Loucy (cell line): ENCODE data around the gene RDH8.

ENCODE experiments used
- H2AFZ ChIP-seq: fragments of 200-600 bp; sonication (generic); 2 replicates; pipeline ENCODE4 v1.6.0; 2016; ENCODE audit warnings: antibody characterized with exemption, mild to moderate bottlenecking, low read length, moderate library complexity
- H3F3A ChIP-seq: fragments of 200-600 bp; 2 replicates; pipeline ENCODE4 v1.6.0; 2016; ENCODE audit warnings: antibody characterized with exemption, low read depth, mild to moderate bottlenecking
- H3K27me3 ChIP-seq: fragments of 200-600 bp; sonication (generic); 2 replicates; pipeline ENCODE4 v1.6.1; 2014; ENCODE audit warnings: low read length, mild to moderate bottlenecking; ENCODE audit not compliant: insufficient read depth, poor library complexity, severe bottlenecking
- H3K36me3 ChIP-seq: fragments of 200-600 bp; sonication (generic); 2 replicates; pipeline ENCODE4 v1.6.1; 2016; ENCODE audit warnings: low read length; ENCODE audit not compliant: insufficient read depth
- H3K4me1 ChIP-seq: fragments of 200-600 bp; sonication (generic); 2 replicates; pipeline ENCODE4 v1.5.1; 2014; ENCODE audit warnings: low read length, mild to moderate bottlenecking; ENCODE audit not compliant: insufficient read depth, poor library complexity, severe bottlenecking
- H3K4me2 ChIP-seq: fragments of 200-600 bp; sonication (generic); 2 replicates; pipeline ENCODE4 v1.6.0; 2014; ENCODE audit warnings: antibody characterized with exemption, low read length, low read depth, mild to moderate bottlenecking; ENCODE audit not compliant: poor library complexity, severe bottlenecking
- H3K4me3 ChIP-seq: fragments of 200-600 bp; sonication (generic); 2 replicates; pipeline ENCODE4 v1.5.1; 2014; ENCODE audit warnings: low read length, mild to moderate bottlenecking, mixed read lengths; ENCODE audit not compliant: poor library complexity, severe bottlenecking
- H3K79me2 ChIP-seq: fragments of 200-600 bp; sonication (generic); 2 replicates; pipeline ENCODE4 v1.6.1; 2014; ENCODE audit warnings: low read length; ENCODE audit not compliant: insufficient read depth
- H3K9ac ChIP-seq: fragments of 200-600 bp; sonication (generic); 2 replicates; pipeline ENCODE4 v1.6.0; 2014; ENCODE audit warnings: mild to moderate bottlenecking, low read depth, low read length, moderate library complexity; ENCODE audit not compliant: poor library complexity, severe bottlenecking
- H3K9me2 ChIP-seq: fragments of 200-600 bp; sonication (generic); replicated peaks from 2 replicates; pipeline ENCODE4 v1.6.1; 2016; ENCODE audit warnings: low read depth, low read length, mixed read lengths
- H3K9me3 ChIP-seq: fragments of 200-600 bp; sonication (generic); 2 replicates; pipeline ENCODE4 v1.6.1; 2014; ENCODE audit warnings: mild to moderate bottlenecking, antibody characterized with exemption, low read length, low read depth; ENCODE audit not compliant: insufficient read depth
- H4K20me1 ChIP-seq: fragments of 200-600 bp; sonication (generic); 2 replicates; pipeline ENCODE4 v1.6.0; 2014; ENCODE audit warnings: antibody characterized with exemption, low read length, mild to moderate bottlenecking; ENCODE audit not compliant: insufficient read depth, poor library complexity, severe bottlenecking
- CTCF ChIP-seq: fragments of 200-600 bp; sonication (generic); conservative IDR thresholded peaks from 2 replicates; pipeline ENCODE4 v1.5.1; 2014; ENCODE audit warnings: mild to moderate bottlenecking, antibody characterized with exemption, low read length
- EZH2phosphoT487 ChIP-seq: fragments of 200-600 bp; IDR thresholded peaks from 2 replicates; pipeline ENCODE4 v1.6.1; 2018; ENCODE audit warnings: antibody characterized with exemption, mild to moderate bottlenecking, moderate library complexity, borderline replicate concordance

The RDH8 gene

DNA sequence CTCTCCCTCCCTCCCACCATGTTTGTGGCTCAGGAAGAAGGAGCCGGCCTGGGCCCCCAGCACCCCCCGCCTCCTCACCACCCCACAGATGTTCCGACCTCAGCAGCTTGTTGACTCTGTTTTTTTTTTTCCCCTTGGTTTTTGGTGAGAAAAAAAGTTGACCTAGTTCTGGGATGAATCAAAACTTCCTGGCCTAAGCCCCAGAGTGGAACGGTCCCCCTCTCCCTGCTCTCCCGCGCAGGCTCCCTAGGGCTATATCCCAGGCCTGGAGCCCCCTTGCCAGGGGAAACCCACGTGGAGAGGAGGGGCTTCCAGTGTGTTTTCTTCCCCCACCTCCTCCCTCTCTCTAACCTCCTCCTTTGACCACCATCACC lies 7.0 kb upstream of the RDH8 start:
- TF ChIP-seq CTCF = no peak
- TF ChIP-seq EZH2phosphoT487 = no peak
- H3K4me1 ChIP-seq = peaks cover 3% of the 10 kb centered on the region
- H3K9ac ChIP-seq = no peak overlapping the region
- H3K36me3 ChIP-seq = no peaks in the 10 kb centered on the region
- no peaks in the 10 kb centered on the region for H3K27me3 ChIP-seq
- H3K4me2 ChIP-seq = no peak overlapping the region
- H3K4me3 ChIP-seq = no peak overlapping the region
- no peak overlapping the region for H2AFZ ChIP-seq
- no peaks in the 10 kb centered on the region for H3F3A ChIP-seq
- H3K9me2 ChIP-seq = no peaks in the 10 kb centered on the region
- no peaks in the 10 kb centered on the region for H3K9me3 ChIP-seq
- no peaks in the 10 kb centered on the region for H4K20me1 ChIP-seq
- H3K79me2 ChIP-seq = no peaks in the 10 kb centered on the region

- Histone ChIP-seq H3F3A (no peaks in the 10 kb centered on the region), H3K36me3 (no peaks in the 10 kb centered on the region), H3K9me2 (no peaks in the 10 kb centered on the region), H3K79me2 (no peaks in the 10 kb centered on the region), H3K9me3 (no peaks in the 10 kb centered on the region), H3K9ac (no peak overlapping the region), H4K20me1 (no peaks in the 10 kb centered on the region), H3K27me3 (no peaks in the 10 kb centered on the region), H3K4me2 (no peak overlapping the region), H3K4me3 (no peak overlapping the region), H3K4me1 (peaks cover 3% of the 10 kb centered on the region), H2AFZ (no peak overlapping the region)
- TF ChIP-seq CTCF = no peak
- no peak for TF ChIP-seq EZH2phosphoT487
Measured at GRCh38 chr19:10006752-10007323, 6.4 kb upstream of the RDH8 start.

DNA sequence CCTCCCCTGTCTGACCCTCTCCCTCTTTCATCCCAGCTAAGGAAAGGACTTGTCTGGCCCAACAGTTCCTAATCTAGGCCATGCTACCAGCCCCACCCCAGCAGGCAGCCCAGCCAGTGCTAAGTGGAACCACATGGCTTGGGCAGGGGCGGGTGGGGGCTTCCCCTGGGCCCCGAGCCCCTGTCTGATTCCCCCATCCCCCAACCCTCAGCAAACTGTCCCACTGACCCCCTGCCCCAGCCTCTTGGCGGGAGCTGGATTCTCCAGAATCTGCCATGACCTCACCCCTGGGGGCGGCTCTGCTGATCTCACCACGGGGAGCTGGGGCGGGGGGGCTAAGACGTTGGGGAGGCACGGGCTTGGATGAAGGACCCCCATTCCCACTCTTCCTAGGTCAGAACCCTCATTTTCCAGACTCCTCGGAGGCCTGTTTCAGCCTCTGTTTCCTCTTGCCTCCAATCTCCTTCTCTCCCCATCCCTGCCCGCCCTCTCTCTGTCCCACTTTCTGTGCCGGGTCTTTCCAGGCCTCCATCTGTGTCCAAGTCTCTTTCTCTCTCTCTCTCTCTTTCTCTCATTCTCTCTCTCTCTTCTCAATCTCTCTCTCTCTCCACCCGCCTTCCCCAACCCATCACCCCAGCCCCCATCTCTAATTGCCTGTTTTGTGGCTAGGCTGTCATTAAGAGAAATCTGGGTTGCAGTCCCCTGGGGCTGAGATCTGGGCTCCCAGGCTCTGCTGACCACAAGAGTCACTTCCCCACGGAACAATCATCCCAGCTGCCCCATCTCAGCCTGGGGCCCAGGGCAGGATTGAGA lies 5.7 kb upstream of the RDH8 start:
- no peaks in the 10 kb centered on the region for H3K79me2 ChIP-seq
- H3F3A ChIP-seq = no peaks in the 10 kb centered on the region
- TF ChIP-seq EZH2phosphoT487 = no peak
- TF ChIP-seq CTCF = no peak
- no peaks in the 10 kb centered on the region for H3K27me3 ChIP-seq
- no peaks in the 10 kb centered on the region for H3K9me3 ChIP-seq
- no peaks in the 10 kb centered on the region for H3K9me2 ChIP-seq
- H3K4me1 ChIP-seq = peaks cover 3% of the 10 kb centered on the region
- H3K9ac ChIP-seq = no peak overlapping the region
- H3K36me3 ChIP-seq = no peaks in the 10 kb centered on the region
- no peak overlapping the region for H2AFZ ChIP-seq
- H4K20me1 ChIP-seq = no peaks in the 10 kb centered on the region
- no peak overlapping the region for H3K4me2 ChIP-seq
- no peak overlapping the region for H3K4me3 ChIP-seq
